ENCODE measurements around the gene CNIH1.

DNA sequence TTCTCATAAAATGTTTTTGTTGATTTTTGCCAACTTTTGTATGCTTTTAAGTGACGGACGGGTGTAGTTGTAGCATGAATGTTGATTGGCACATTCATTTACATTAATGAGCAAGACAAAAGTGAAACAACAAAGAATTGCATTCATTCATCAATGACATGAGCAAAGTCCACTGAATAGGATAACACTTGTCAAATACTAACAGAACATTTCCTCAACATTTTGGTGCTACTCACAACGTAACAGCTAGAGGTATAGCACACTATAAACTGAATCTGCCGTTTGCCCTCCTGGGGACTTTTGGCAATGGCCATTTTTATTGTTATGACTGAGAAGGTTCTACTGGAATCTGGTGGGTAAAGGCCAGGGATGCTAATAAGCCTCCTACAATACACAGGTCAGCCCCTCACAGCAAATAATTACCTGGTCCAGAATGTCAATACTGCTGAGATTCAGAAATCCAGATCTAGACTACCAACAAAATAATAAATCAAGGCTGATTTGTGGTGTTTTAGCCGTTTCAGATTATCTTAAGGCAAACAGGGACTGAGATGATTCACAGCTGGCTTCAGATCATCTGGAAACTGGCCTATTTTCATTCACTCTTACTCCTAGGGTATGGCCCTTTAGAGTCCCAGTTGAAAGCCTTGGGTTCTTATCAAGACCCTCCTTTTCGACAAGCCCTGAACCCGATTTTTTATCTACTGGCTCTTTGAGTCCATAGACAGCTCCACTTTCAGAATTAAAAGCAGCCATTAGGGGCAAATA lies 66.9 kb downstream of the CNIH1 start:
- no peak for TF ChIP-seq CTCF (IDR thresholded peaks at IDR 0.05)
- TF ChIP-seq EP300 (IDR thresholded peaks at IDR 0.05) = no peak

Measured in tibial nerve (tissue), 4 donors.